Lower leg skin (tissue), 3 donors: Measurements from ENCODE around the gene BCO2.

Experiments
- POLR2A ChIP-seq, 2 donors: fragments of 450-650 bp; IDR thresholded peaks; one replicate each; pipeline ENCODE4 v1.6.1; 2016 to 2017; ENCODE audit warnings: antibody characterized with exemption in 2 of 2, mild to moderate bottlenecking in 1 of 2, moderate library complexity in 1 of 2
- TF ChIP-seq, protein P1 (sequence below), 3 donors: fragments of 450-650 bp; IDR thresholded peaks; one replicate each; pipeline ENCODE4 v1.5.1; 2016; ENCODE audit warnings: antibody characterized with exemption in 3 of 3, mild to moderate bottlenecking in 3 of 3, moderate library complexity in 2 of 3

DNA sequence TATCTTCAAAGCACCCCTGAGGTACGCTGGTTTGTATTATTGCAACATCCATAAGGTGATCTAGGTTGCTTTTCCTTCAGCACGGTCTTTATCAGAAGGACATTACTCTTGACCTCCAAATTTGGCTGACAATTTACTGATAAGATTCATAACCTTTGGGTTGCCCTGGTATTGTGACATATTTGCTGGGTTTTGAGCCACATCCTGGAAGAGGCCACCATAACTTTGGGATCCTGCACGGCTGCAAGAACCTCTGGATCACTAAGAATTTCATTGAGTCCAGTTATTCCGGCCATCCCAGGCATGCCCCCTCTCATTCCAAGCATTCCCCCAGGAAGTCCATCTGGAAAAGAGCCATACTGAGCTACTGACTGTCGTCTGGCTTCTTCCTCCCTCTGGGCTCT is 91.9 kb downstream of the BCO2 start:
- no peak for TF ChIP-seq POLR2A (IDR thresholded peaks at IDR 0.05)
- TF ChIP-seq, protein P1, sequence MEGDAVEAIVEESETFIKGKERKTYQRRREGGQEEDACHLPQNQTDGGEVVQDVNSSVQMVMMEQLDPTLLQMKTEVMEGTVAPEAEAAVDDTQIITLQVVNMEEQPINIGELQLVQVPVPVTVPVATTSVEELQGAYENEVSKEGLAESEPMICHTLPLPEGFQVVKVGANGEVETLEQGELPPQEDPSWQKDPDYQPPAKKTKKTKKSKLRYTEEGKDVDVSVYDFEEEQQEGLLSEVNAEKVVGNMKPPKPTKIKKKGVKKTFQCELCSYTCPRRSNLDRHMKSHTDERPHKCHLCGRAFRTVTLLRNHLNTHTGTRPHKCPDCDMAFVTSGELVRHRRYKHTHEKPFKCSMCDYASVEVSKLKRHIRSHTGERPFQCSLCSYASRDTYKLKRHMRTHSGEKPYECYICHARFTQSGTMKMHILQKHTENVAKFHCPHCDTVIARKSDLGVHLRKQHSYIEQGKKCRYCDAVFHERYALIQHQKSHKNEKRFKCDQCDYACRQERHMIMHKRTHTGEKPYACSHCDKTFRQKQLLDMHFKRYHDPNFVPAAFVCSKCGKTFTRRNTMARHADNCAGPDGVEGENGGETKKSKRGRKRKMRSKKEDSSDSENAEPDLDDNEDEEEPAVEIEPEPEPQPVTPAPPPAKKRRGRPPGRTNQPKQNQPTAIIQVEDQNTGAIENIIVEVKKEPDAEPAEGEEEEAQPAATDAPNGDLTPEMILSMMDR (IDR thresholded peaks at IDR 0.05): no peak
